ENCODE results near the gene FBXL13. TPM values are rescaled to one million over a fixed set of nuclear protein-coding genes. Genes with fewer than 3 reads are reported as not detected.

The FBXL13 gene
- total and polyA plus RNA-seq, 2 experiments from 2014 or later = 0.24 to 0.43 TPM

GRCh38 chr7:102872460-102872859, 202.1 kb downstream of the FBXL13 start:
- peak overlapping the region; percentile 60 for H3K9ac ChIP-seq
- peaks cover 48% of the 10 kb centered on the region for H3K4me1 ChIP-seq (ENCODE audit: insufficient read depth)
- H4K20me1 ChIP-seq (ENCODE audit: insufficient read depth) = no peaks in the 10 kb centered on the region
- H3K27me3 ChIP-seq (replicated peaks; ENCODE audit: insufficient read depth) = no peaks in the 10 kb centered on the region
- H3K36me3 ChIP-seq (ENCODE audit: low read depth) = no peaks in the 10 kb centered on the region
- no peaks in the 10 kb centered on the region for H3K9me2 ChIP-seq (ENCODE audit: insufficient read depth)
- H3K4me3 ChIP-seq = peak overlapping the region; percentile 36
- 0 to 2% methylated on average over 2 of the region's 2 CpGs for WGBS, 2 experiments (ENCODE audit: low coverage in 1 of 2, low lambda C conversion rate in 2 of 2, missing lambda C conversion rate in 2 of 2)
- H3K79me2 ChIP-seq (ENCODE audit: insufficient read depth) = no peaks in the 10 kb centered on the region
- peak; percentile 98 for DNase-seq
- H2AFZ ChIP-seq = peak overlapping the region; percentile 12; the same call in 1 of the 2 replicates
- peak overlapping the region; percentile 90 for H3K27ac ChIP-seq
- H3F3A ChIP-seq (ENCODE audit: insufficient read depth) = peaks cover 41% of the 10 kb centered on the region
- TF ChIP-seq EZH2 (IDR thresholded peaks at IDR 0.05; ENCODE audit: insufficient read depth, poor library complexity, severe bottlenecking) = no peak
- no peak for TF ChIP-seq EZH2phosphoT487 (IDR thresholded peaks at IDR 0.05; ENCODE audit: insufficient read depth, low read depth)
- H3K9me3 ChIP-seq (ENCODE audit: low read depth) = no peaks in the 10 kb centered on the region
- in situ Hi-C loops (cut with MboI) = no loop called here
- peak overlapping the region; percentile 59 for H3K4me2 ChIP-seq (ENCODE audit: unreplicated experiment)

GRCh38 chr7:102869195-102869594, 205.4 kb downstream of the FBXL13 start:
- Histone ChIP-seq H2AFZ (no peak overlapping the region), H3K79me2 (ENCODE audit: insufficient read depth) (no peaks in the 10 kb centered on the region), H3K9ac (no peak overlapping the region), H3K9me2 (ENCODE audit: insufficient read depth) (no peaks in the 10 kb centered on the region), H3K36me3 (ENCODE audit: low read depth) (no peaks in the 10 kb centered on the region), H3K4me2 (ENCODE audit: unreplicated experiment) (no peak overlapping the region), H3K9me3 (ENCODE audit: low read depth) (no peaks in the 10 kb centered on the region), H3K27ac (no peak overlapping the region), H4K20me1 (ENCODE audit: insufficient read depth) (no peaks in the 10 kb centered on the region), H3K27me3 (replicated peaks; ENCODE audit: insufficient read depth) (no peaks in the 10 kb centered on the region), H3K4me3 (no peak overlapping the region), H3K4me1 (ENCODE audit: insufficient read depth) (peaks cover 28% of the 10 kb centered on the region), H3F3A (ENCODE audit: insufficient read depth) (peaks cover 27% of the 10 kb centered on the region)
- in situ Hi-C loops (cut with MboI) = no loop called here
- no peak for TF ChIP-seq EZH2phosphoT487 (IDR thresholded peaks at IDR 0.05; ENCODE audit: insufficient read depth, low read depth)
- TF ChIP-seq EZH2 (IDR thresholded peaks at IDR 0.05; ENCODE audit: insufficient read depth, poor library complexity, severe bottlenecking) = no peak
- WGBS, 2 experiments (ENCODE audit: low coverage in 1 of 2, low lambda C conversion rate in 2 of 2, missing lambda C conversion rate in 2 of 2) = 71 to 76% methylated on average over 5 of the region's 5 CpGs
- no peak for DNase-seq

GRCh38 chr7:102866535-102867215, 207.9 kb downstream of the FBXL13 start:
- Histone ChIP-seq H3K4me1 (ENCODE audit: insufficient read depth) (peaks cover 5% of the 10 kb centered on the region), H4K20me1 (ENCODE audit: insufficient read depth) (no peaks in the 10 kb centered on the region), H3K4me3 (no peak overlapping the region), H3K9ac (no peak overlapping the region), H3K27me3 (replicated peaks; ENCODE audit: insufficient read depth) (no peaks in the 10 kb centered on the region), H3F3A (ENCODE audit: insufficient read depth) (peaks cover 4% of the 10 kb centered on the region), H2AFZ (no peak overlapping the region), H3K36me3 (ENCODE audit: low read depth) (no peaks in the 10 kb centered on the region), H3K9me3 (ENCODE audit: low read depth) (no peaks in the 10 kb centered on the region), H3K9me2 (ENCODE audit: insufficient read depth) (no peaks in the 10 kb centered on the region), H3K27ac (no peak overlapping the region), H3K4me2 (ENCODE audit: unreplicated experiment) (no peak overlapping the region), H3K79me2 (ENCODE audit: insufficient read depth) (no peaks in the 10 kb centered on the region)
- in situ Hi-C loops (cut with MboI) = no loop called here
- no peak for TF ChIP-seq EZH2 (IDR thresholded peaks at IDR 0.05; ENCODE audit: insufficient read depth, poor library complexity, severe bottlenecking)
- DNase-seq = no peak
- WGBS, 2 experiments (ENCODE audit: low coverage in 1 of 2, low lambda C conversion rate in 2 of 2, missing lambda C conversion rate in 2 of 2) = 96 to 97% methylated on average over 3 of the region's 3 CpGs

GRCh38 chr7:102864958-102865357, 209.6 kb downstream of the FBXL13 start:
- H3F3A ChIP-seq (ENCODE audit: insufficient read depth) = peaks cover 7% of the 10 kb centered on the region; the same call in 1 of the 2 replicates
- no peaks in the 10 kb centered on the region for H3K9me2 ChIP-seq (ENCODE audit: insufficient read depth)
- H3K9ac ChIP-seq = no peak overlapping the region
- H3K27ac ChIP-seq = no peak overlapping the region
- H3K79me2 ChIP-seq (ENCODE audit: insufficient read depth) = no peaks in the 10 kb centered on the region
- DNase-seq = no peak
- TF ChIP-seq EZH2phosphoT487 (IDR thresholded peaks at IDR 0.05; ENCODE audit: insufficient read depth, low read depth) (no peak), EZH2 (IDR thresholded peaks at IDR 0.05; ENCODE audit: insufficient read depth, poor library complexity, severe bottlenecking) (no peak)
- H3K27me3 ChIP-seq (replicated peaks; ENCODE audit: insufficient read depth) = no peaks in the 10 kb centered on the region
- H2AFZ ChIP-seq = no peak overlapping the region
- H3K4me1 ChIP-seq (ENCODE audit: insufficient read depth) = 0 out of 2 replicates have a peak, but pooled peaks cover 10% of the 10 kb centered on the region
- H3K36me3 ChIP-seq (ENCODE audit: low read depth) = no peaks in the 10 kb centered on the region
- H3K4me3 ChIP-seq = no peak overlapping the region
- in situ Hi-C loops (cut with MboI) = no loop called here
- WGBS, 2 experiments (ENCODE audit: low coverage in 1 of 2, low lambda C conversion rate in 2 of 2, missing lambda C conversion rate in 2 of 2) = 81 to 85% methylated on average over 2 of the region's 2 CpGs
- H4K20me1 ChIP-seq (ENCODE audit: insufficient read depth) = no peaks in the 10 kb centered on the region
- H3K4me2 ChIP-seq (ENCODE audit: unreplicated experiment) = no peak overlapping the region
- no peaks in the 10 kb centered on the region for H3K9me3 ChIP-seq (ENCODE audit: low read depth)

Data from GM23248 (cell line).